Activated CD8-positive, alpha-beta memory T cell treated with anti-CD3 and anti-CD28 coated beads, Interleukin-2, amount 50 U/mL, for 24 hours (primary cell): Measurements from ENCODE around the gene ACER3.
"Not testable (repeated sequence)": the region's sequence is repeated elsewhere in the genome, so short reads cannot be mapped to it uniquely, and the experiment has no call there.

ENCODE experiments used
- DNase-seq: peaks from one replicate; pipeline ENCODE4 v3.0.0-alpha.2; 2020; ENCODE audit errors: extremely low read depth

ACER3 gene

DNA sequence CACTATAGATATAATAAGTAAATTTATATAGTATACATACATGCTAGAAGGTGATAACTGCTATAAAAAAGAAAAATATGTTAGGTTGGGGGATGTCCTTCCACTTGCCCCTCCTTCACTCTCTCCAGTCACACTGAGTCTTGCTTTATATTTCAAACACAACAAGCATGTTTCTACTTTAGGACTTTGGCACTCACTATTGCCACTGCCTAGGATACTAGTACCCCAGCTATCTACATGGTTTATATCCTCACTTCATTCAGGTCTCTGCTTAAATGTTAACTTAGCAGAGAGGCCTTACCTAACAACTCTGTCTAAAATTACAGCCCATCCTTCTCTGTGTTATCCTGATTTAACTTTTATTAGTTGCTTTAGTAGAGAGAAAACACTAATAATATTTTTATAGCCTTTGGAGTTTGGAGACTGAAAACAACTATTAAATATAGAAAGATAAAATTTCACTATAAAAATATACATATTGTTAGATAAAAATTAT lies 134.4 kb downstream of the ACER3 start:
- DNase-seq = no peak

DNA sequence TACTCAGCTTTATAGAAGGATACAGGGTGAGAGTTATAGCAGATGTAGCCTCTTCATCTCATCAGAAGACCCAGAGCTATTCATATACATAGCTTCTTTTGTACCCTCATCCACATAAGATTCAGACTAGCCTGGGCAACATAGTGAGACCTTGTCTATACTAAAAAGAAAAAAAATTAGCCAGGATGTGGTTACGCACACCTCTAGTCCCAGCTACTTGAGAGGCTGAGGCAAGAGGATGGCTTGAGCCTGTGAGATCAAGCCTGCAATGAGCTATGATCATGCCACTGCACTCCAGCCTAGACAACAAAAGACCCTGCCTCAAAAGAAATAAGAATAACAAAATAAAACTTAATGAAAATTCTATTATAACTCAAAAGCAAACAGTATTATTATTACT lies 136.8 kb downstream of the ACER3 start:
- DNase-seq = no peak

DNA sequence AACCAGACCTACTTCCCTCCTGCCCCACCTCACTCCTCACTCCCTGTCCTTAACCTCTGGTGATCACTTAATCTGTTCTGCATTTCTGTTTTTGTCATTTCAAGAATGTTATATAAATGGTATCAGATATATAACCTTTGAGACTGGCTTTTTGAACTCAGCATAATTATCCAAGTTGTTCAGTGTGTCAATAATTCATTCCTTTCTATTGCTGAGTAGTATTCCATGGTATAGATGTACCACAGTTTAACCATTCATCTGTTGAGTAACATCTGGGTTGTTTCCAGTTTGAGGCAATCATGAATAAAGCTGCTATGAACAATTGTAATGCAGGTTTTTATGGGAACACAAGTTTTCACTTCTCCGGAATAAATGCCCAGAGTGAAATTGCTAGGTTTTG lies 138.9 kb downstream of the ACER3 start:
- no peak for DNase-seq

DNA sequence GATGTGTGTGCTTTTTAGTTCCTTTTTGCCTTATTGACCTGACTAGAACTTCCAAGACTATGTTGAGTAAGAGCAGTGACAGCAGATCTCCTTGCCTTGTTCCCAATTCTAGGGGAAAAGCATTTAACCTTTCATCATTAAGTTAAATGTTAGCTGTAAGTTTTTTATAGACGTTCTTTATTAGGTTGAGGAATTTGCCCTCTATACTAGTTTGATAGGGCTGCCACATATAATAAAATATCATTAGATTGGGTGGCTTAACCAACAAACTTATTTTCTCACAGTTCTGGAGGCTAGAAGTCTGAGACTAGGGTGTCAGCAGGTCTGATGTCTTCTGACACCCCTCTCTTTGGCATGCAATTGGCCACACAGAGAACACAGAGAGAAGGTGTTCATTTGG lies 140.9 kb downstream of the ACER3 start:
- no peak for DNase-seq

DNA sequence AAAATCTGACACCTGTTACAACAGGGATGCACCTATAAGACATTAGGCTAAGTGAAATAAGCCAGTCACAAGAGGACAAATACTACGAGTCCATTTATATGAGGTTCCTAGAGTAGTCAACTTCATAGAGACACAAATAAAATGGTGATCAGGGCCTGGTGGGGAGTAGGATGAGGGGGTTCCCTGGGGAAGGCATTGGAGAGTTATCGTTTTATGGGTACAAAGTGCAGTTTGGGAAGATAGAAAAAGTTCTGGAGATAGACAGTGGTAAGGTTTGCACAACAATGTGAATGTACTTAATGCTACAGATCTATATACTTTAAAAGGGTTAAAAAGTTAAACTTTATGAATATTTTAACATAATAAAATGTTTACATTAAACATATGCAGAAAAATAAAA lies 142.1 kb downstream of the ACER3 start:
- no peak for DNase-seq

DNA sequence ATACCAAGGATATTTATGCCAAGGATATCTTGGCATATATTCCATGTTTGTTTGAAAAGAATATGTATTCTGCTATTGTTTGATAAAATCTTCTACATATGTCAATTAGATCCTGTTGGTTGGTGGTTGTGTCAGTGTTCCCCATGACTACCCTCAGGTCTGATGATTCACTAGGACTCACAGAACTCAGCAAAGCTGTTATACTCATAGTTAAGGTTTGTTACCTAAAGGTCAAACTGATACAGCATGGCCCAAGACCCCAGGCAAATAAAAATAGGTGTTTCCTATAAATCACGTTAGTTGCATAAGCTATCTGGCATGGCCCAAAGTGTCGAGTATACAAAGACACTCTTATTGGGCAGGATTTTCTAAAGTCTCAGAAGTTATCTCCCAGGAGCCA lies 143.2 kb downstream of the ACER3 start:
- no peak for DNase-seq

DNA sequence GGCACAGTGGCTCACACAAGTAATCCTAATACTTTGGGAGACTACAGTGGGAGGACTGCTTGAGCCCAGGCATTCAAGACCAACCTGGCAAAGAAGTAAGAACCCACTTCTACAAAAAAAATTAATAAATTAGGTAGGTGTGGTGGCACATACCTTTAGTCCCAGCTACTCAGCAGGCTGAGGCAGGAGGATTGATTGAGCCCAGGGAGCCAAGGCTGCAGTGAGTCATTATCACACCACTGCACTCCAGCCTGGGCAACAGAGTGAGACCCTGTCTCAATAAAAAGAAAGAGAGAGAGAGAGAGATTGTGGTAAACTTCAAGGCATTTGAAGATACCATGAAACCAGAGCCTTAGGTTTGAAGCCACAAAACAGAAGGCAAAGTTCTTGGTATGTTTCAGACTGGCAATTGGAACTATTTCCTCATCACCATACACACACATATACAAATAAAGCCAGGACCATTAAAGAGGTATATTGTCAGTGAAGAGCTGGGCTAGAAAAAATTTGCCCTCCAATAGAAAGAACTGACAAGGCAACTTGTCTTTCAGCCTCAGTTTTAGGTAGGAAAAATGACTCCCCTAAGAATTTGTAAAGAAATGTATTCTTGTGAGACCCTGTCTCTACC lies 148.9 kb downstream of the ACER3 start:
- DNase-seq = no peak

DNA sequence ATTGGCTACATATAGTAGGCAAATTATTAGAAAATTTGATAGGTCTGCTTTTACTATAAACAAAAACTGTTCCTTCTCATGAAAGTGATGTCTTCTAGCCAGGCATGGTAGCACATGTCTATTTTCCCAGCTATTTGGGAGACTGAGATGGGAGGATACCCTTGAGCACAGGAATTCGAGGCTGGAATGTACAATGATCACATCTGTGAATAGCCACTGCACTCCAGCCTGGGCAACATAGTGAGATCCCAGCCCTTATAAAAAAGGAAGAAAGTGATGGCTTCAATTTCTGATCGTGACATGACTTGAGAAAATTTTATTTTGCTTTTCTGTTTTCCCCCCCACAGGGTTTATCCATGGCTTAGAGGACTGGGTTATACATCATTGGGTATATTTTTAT lies 154.0 kb downstream of the ACER3 start:
- DNase-seq = no peak

DNA sequence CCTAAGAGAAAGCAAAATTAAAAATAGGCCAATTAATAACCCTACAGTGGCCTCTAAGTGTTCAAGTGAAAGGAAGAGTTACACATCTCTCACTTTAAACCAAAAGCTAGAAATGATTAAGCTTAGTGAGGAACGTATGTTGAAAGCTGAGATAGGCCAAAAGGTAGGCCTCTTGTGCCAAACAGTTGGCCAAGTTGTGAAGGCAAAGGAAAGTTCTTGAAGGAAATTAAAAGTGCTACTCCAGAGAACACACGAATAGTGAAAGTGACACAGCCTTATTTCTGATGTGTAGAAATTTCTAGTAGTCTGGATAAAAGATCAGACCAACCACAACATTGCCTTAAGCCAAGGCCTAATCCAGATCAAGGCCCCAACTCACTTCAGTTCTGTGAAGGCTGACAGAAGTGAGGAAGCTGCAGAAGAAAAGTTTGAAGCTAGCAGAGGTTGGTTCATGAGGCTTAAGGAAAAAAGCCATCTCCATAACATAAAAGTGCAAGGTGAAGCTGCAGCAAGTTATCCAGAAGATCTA lies 157.7 kb downstream of the ACER3 start:
- not testable (repeated sequence) for DNase-seq

DNA sequence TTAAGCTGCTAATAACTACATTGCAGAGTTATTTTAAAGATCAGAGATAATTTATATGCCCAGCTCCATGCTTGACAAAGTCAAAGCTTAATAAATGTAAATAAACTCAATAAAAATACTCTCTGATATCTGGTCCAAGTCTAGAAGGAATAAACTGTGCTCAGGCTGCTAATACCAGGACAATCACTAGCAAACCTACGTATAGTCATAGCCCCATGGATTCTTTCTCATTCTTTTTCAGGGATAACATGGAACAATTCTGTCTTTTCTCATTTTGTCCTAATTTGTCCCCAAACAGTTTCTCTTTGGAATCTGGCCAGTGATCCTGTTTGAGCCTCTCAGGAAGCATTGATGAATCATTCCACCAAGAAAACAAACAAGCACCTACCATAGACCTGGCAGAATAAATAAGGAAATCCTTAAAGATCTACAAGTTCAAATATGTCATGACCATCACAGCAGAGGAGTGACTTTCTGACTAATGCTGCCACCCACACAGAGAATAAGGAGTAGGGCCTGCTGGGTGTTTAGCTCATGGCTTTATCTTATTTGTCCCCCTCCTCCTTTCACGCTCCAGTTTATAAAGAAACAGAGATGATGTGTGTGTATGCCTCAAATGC lies 159.4 kb downstream of the ACER3 start:
- DNase-seq = no peak

DNA sequence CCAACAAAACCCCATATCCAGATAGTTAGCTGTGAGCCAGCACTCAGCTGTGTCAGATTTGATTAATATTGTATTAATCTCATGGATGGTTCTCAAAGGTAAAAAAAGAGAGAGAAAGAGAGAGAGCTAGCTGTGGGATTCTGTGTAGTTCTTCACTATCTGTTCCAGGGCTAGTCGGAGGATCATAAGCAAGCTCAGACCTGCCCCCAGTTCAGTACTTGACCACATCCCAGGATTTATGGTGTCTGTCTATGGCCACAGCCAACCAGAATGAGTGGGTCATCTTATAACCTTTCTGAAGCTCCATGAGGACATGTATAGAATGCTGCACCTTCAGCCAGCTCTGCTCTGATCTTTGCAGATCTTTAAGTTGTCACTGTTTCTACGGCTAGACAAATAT lies 160.0 kb downstream of the ACER3 start:
- DNase-seq = no peak

DNA sequence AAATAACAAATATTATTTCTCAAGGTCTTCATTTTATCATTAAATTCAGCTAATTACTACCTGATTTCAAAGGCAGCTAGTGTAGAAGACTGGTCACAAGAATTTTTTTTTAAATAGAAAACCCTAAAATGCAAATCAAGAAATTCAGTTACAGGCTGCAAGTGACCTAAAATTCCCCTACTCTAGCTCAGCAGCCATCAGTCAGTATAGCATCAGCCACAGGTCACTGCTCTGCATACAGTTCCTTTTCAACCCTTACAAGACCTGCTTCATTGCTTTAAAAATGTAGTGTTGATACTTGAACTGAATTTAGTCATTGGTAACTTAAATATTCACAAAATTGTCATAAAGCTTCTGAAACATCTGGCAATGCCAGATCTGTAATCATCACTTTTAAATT lies 164.0 kb downstream of the ACER3 start:
- DNase-seq = no peak

DNA sequence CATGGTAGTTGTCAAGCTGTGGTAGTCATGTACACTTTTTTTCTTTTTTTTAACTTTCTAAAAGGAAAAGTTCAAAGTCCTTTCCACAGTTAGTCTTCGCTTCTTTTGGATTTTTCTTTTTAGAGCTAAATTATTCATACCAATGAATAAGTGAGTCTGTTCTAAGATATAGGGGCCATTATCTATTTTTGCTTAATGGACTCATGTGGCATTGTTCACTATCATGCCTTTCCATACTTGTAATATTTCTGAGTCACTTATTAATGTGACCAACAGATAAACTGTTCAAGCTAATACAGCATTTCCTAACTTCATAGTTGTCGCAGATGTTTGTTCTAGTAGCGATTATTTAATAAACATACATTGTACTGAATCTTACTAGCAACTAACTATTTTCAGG lies 165.5 kb downstream of the ACER3 start:
- no peak for DNase-seq

DNA sequence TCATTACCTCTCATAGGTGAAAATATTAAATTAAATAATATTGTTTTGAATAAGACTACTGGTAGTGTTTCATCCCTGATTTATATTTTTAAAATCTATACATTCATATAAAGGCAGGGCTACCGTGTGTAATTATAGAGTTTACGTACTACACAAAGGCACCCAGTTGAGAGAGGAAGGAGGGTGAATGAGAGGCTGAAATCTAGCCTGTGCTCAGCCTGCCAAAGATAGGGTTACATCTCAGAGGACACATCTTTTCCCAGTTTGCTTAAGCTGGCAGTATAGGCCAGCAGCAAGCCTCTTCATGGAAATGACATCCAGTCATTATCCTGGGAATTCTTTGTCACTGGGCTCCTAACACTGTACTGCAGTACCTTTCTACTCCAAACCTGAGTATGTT lies 166.0 kb downstream of the ACER3 start:
- no peak for DNase-seq

DNA sequence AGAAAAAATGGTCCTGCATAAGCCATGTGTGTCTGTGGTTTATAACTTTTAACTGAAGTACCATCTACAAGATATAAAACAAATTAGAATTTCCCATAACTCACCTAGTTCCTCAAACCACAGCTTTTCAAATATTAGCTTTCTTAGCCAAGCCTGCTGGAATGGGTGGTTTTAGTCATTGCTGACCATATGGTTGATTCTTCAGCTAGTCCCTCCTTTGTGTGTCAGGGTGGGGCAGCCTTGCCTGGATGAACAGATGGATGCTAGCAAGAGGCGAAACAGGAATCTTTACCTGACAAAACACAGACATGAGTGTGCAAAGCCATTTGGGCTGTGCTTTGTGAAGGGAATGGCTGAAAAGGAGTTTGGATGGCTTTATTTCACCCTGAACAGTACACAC lies 166.6 kb downstream of the ACER3 start:
- DNase-seq = no peak

DNA sequence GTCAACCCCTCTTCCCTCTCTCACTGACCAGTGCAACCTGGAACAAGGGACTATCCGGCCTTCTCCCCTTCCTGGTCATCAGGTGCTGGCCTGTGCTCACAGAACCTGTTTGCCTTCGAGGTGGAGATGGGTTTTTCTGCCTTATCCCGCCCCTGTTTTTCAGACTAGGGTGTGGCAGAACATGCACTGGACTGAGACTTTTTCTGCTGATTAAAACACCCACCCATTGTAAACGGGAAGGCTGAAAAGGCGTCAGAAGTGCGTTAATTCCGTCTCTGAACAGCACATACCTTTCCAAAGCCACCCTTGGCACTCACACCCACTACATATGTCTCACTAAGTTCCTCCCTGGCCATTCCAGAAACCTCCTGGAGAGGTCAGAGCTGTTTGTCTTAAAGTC lies 169.1 kb downstream of the ACER3 start:
- DNase-seq = no peak

DNA sequence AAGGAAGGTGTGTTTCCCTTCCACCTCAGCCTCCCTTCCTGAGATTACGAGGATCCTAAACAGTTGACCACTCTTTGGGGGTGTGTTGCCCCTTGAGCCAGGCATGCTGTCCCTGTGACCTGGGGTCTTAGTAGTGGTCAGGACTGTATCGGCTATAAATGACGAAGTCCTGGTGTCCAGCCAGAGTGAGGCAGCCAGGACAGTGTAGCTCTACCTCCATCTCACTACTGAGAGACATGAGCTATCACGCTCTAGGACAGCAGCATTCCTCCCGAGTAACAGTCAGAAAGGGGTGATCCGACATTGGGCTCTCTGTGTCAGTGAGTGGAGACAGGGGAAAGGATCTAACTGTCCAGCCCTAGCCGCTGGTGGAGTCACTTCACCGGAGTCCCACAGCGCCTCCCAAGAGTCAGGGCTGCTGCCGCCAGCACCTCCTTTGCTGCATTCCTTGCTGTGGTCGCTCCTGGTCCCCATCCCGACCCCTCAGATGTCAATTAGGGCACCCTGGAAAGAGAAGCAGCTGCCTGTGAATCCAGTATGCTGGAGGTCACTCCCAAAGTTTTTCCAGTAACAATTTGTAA lies 170.2 kb downstream of the ACER3 start:
- DNase-seq = no peak

DNA sequence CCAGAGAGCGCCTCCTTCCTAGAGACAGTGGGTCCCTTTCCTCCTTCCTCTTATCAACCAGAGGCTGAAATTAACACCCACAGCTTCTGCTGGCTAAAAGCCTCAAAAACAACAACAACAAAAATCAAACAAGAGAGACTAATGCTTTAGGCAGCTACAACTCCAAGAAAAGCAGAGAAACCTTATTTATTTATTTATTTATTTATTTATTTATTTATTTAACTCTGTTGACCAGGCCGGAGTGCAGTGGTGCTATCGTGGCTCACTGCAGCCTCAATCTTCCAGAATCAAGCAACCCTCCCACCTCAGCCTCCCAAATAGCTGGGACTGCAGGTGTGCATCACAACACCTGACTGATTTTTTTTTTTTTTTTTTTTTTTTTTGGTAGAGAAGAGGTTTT lies 170.9 kb downstream of the ACER3 start:
- DNase-seq = no peak

DNA sequence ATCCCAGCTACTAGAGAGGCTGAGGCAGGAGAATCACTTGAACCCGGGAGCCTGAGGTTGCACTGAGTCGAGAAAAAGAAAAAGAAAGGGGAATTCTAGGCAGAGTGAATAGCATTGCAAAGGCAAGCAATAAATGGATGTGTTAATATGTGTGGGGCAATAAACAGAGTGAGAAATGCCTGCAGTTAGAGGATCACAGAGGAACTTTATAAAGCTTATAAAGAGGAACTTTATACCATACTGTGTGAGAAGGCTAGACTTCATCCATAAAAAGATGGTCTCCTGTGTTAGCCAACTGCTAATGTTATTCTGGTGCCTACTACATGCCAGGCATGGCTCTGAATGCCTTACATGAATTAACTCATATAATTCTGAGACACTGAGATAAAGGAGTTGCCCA lies 174.3 kb downstream of the ACER3 start:
- no peak for DNase-seq

DNA sequence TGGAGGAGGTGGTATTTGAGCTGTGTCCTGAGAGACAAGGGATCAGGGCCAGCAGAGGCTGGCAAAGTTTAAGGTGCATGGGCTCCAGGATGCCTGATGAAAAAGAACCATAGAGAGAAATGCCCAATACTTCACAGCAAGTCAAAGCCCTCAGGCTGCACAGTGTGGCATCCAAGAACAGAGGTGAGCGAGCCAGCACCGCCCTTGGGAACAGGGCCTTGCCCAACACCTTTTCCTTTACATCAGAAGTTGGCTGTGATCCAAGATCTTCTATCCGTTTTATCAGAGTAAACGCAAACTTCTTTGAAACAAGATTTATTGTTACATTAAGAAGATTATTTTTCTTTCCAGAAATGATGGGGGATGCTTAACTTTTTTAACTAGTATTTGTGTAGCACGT lies 174.9 kb downstream of the ACER3 start:
- no peak for DNase-seq

DNA sequence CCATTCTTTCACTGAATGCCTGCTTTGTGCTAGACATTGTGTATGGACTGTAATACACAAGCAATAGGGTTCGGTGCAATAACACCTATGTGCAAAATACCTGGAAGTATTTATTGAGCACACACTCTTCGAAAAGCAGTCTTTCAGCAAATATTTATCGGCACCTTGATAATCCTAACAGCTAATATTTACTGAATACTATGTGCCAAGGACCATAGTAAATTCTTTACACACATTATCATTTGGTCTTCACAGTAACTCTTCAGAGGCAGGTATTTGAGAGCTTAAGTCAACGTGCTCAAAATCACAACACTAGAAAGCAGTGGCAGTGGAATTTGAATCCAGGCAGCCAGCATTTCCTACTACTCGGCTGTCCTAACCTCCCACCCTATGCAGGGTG lies 175.7 kb downstream of the ACER3 start:
- DNase-seq = no peak

DNA sequence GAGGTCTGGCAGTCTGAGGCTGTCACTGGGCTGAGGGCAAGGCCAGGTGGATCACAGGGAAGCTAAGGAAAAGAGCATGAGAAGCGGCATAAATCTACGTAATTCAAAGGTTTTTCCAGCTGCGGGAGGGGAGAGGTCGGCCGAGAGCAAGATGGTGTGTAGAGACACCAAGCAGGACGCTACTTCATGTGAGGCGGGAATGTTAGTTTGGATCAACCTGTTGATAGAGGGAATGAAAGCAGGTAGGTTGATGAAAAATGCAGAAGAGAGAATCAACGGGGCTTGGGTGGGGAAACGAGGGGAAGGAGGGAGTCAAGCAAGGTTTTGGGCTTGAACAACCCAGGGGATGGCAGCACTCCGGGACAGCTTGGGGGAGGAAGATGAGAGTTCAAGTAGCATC lies 176.3 kb downstream of the ACER3 start:
- DNase-seq = no peak
